HPDE6-E6E7 (cell line): Measurements from ENCODE around the gene LIMD2.

Source experiments
- DNase-seq: peaks from one replicate; pipeline ENCODE4 v3.0.0; 2011; ENCODE audit warnings: missing footprints; ENCODE audit errors: extremely low spot score

LIMD2 gene

GRCh38 chr17:63701456-63701820, 1.5 kb upstream of the LIMD2 start:
- no peak for DNase-seq

DNA sequence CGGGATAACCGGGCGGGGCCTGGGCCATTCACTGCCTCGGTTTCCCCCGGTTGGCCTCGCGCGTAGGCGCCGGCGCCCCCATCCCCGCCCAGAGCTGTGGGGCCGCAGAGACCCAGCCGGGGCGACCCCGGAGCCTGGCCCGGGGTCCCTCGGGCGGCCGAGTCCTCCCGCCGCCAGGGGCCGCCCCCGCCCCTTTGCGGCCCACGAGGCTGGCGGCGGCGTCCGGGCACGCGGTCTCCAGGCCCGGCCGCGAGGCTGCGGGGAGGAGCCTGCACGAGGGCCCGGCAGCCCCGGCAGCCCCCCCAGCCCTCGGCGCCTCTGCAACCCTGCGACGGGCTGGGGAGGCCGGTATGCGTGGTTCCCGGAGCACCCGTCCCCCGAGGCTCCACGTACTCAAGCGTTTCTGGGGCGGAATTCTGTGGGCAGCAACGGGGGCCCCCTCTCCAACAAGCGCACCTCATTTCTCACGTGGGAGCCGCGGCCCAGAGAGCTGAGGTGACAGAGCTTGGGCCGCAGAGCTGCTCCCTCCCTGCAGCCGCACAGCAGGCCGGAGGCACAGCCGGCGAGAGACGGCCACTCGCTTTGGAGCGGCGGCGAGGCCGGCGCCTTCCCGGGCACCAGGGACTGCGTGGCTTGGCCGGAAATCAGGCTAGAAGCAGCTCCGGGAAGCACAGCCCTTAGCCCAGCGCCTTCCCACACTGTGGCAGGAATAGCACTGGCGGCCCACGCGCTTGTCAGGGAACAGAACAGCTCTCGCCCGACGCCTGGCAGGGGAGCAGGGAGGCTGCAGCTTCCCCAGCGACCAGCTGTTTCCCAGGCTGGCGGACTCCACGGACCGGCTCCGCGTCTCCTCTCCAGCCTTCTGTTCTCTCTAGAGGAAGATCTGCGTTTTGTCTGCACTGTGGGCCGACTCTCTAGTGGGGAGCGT, 867 bp upstream of the LIMD2 start:
- DNase-seq, result peak; percentile 43

GRCh38 chr17:63698886-63699637, 863 bp downstream of the LIMD2 start:
- DNase-seq, result no peak

DNA sequence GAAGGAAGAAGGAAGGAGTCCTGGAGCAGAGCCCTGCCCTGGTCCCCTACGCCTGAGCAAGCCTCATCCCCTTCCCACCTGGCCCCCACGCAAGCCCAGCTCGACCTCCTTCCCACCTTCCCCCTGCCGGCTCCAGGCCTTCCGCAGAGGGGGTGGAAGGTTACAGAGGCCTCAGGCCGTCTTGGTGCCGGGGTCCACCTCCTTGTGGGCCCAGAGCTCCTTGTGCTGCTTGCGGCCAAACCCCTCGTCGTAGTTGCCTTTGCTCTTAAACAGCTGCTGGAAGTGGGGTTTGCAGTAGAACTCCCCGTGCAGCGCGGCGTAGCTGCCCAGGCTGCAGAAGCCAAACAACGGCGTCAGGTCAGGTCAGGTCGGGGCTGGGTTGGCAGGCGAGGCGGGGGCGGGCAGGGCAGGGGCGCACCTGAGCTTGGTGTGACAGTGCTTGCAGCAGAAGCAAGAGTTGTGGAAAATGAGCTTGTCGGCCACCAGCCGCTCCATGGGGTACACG, 1.5 kb downstream of the LIMD2 start:
- DNase-seq, result no peak

- peak; percentile 56 for DNase-seq
Observed at GRCh38 chr17:63697341-63698286, 2.3 kb downstream of the LIMD2 start.

- DNase-seq, result no peak
Observed at GRCh38 chr17:63696381-63696961, 3.5 kb downstream of the LIMD2 start.

GRCh38 chr17:63695889-63696288, 4.0 kb downstream of the LIMD2 start:
- no peak for DNase-seq

DNA sequence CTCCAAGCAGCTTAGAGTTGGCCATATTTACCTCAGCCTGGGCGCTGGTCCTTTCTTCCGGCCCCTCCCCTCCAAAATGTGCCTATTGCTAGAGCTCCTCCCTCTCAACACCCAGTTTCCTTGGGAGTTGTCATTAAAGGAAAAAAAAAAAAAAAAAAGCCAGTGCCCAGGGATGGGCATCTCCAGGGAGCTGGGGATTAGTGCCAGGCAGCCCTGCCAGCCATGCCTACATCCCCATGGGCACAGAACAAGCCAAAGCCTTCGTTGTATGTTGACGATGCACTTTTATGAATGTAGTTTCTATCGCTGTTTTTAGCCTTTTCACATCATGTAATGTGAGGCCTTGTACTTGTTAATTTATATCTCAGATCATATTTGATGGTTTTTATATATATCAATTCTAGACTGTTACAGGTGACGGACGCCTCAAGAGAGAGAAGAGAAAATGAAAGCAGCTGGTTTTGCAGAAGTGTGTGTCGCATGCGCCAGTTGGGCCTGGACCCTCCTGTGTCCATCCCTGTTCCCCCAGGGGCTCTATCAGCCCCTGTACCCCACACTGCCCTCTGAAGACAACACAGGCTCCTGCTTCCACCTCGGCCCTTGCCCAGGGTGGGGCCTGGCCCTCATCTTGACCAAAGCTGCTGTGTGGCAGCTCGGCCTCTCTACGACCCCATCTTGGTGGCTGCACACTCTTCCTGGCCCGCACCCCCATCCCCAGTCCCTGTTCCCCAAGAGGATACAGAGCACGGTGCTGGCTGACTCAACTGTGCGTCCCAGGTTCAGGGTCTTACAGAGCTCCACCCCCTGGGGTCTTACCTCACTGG, 4.8 kb downstream of the LIMD2 start:
- DNase-seq, result no peak

- DNase-seq, result no peak
Observed at GRCh38 chr17:63694229-63694949, 5.5 kb downstream of the LIMD2 start.

DNA sequence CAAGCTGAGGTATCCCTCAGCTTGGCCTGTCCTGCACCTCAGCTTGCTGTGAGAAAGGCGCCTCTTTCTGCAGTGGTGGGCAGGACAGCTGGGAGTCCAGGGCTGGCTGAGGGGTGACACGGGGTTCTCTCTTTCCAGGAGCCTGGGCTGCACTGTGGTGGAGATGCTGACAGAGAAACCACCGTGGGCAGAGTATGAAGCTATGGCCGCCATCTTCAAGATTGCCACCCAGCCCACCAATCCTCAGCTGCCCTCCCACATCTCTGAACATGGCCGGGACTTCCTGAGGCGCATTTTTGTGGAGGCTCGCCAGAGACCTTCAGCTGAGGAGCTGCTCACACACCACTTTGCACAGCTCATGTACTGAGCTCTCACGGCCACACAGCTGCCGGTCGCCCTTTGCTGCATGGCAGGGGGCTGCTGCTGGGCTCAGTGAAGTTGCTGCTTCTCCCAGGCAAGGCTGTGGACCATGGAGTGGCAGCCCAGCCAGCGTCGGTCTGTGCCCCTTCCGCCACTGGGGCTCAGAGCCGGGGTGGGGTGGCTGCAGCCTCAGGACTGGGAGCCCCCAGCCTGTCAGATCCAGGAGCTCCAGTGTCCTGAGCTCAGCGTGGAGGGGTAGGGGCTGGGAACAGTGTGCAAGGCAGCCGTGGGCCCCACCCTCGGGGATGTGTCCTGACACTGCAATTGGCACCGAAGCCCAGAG, 6.4 kb downstream of the LIMD2 start:
- DNase-seq, result no peak

DNA sequence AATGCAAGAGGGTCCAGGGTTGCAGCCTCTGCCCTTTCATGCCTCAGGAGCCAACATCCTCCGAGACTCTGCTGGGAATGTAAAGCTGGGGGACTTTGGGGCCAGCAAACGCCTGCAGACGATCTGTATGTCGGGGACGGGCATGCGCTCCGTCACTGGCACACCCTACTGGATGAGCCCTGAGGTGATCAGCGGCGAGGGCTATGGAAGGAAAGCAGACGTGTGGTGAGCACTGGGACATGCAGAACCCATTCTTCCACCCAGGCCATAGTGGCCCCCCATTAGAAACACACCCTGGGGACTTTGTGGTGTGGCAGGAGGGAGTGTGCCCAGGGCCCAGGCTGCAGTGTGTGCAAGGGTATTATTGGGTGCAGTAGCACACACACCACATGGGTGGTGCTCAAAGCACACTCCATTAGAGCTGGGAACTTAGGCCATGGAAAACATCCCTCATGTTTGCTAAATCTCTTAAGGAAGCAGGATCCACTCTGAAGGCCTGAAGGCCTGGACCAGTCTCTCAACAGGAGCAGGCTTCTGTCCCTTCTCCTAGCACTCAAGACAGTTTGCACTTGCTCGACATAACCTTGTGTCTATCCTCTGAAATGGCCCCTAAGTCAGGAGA, 7.6 kb downstream of the LIMD2 start:
- DNase-seq, result no peak

- DNase-seq, result no peak
Observed at GRCh38 chr17:63689479-63689878, 10.4 kb downstream of the LIMD2 start.

DNA sequence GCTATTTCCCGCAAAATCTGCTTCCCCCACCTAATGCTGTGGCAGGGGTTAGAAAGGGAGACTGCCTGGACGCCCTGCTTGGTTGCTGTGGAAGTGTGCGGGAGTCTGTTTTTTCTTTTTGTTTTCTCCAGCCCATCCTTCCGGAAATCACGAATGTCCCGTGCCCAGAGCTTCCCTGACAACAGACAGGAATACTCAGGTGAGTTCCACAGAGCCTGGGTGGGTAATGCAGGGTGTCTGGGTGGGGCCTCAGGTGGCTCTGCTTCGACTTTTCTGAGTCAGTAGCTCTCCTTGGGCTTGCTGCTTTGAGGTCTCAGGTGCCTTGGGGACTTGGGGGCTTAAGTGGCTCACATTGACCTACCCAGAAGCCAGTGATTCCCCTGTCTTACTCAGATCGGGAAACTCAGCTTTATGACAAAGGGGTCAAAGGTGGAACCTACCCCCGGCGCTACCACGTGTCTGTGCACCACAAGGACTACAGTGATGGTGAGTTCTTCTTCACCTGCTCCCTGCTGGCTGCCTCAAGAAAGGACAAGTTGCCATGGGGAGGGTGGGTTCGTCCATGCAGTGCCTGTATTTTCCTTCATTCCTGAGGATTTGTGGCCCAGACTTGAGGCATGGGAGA, 11.4 kb downstream of the LIMD2 start:
- no peak for DNase-seq

DNA sequence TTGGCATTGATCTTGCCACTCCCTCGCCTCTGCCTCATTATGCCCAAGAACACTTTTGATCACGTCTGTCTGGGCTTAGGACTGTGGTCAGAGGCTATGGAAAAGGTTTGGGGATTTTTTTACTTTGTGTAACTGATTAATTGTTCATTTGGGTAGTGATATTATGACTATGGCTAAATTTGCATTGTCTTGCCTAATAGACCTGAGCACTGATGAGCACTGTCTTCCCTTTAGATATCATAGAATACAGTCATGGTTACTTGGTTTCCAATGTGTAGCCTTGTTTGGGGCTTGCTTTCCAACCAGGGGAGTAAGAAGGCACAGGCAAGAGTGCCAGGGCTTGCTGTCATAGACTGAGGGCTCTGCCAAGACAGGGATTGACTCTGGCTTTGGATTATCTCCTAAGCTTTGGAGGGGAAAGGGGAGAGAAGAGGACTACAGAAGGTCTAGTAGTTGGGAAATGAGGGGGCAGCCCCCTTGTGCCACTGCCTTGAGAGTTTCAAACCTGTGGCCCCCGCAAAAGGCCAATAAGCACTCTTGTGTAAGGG, 13.7 kb downstream of the LIMD2 start:
- no peak for DNase-seq

- DNase-seq, result no peak
Observed at GRCh38 chr17:63685578-63685977, 14.3 kb downstream of the LIMD2 start.

DNA sequence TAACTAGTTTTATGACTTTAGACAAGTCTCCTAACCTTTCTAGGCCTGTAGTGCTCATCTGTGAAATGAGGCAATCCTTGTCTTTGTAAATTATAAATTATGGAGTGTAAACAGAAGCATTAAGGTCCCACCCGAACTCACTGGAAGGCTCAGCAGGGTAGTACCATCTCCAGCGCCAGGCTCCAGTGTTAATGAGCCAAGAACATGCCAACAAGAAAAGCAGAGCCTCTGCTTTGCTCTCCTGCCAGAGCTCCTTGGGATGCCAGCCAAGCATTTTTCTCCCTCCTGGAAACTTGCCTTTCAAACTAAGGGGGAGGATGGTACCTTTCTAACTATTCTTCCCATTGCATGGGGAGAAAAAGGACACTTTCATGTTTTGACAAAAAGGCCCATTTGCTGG, 14.9 kb downstream of the LIMD2 start:
- DNase-seq, result no peak

DNA sequence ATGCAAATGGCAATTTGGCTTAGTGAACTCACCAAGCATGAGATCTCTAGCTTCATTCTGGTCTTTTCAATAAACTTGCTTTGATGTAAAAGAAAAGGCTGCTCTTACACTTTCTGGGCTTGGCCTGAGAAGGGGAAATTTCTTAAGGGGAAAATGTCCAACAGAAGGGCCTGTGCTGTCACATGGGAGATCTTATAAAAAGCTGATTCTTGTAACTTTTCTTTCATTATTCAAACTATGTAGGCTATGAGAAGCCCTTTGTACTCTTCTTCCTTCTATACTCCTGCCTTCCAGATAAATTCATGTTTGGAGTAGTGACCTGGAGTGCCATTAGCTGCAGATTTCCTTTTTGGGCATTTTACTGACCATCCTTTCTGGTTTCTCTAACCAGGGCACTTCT, 16.9 kb downstream of the LIMD2 start:
- DNase-seq, result no peak

DNA sequence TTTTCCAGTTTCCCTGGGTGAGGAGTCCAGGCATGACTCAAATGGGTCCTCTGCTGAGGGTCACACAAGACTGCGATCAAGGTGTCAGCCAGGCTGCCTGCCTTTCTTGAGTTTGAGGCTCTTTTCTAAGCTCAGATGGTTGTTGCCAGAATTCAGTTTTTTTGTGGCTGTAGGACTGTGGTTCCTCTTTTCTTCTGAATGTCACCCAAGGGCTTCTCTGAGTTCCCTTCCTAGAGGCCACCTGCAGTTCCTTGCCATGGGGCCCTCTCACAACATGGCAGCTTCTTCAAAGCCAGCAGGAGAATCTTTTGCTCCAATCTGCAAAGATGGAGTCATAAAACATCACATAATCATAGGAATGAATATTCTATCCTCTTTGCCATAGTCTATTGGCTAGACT, 17.5 kb downstream of the LIMD2 start:
- no peak for DNase-seq
